ENCODE results near the gene FILIP1.

Gene FILIP1, protein sequence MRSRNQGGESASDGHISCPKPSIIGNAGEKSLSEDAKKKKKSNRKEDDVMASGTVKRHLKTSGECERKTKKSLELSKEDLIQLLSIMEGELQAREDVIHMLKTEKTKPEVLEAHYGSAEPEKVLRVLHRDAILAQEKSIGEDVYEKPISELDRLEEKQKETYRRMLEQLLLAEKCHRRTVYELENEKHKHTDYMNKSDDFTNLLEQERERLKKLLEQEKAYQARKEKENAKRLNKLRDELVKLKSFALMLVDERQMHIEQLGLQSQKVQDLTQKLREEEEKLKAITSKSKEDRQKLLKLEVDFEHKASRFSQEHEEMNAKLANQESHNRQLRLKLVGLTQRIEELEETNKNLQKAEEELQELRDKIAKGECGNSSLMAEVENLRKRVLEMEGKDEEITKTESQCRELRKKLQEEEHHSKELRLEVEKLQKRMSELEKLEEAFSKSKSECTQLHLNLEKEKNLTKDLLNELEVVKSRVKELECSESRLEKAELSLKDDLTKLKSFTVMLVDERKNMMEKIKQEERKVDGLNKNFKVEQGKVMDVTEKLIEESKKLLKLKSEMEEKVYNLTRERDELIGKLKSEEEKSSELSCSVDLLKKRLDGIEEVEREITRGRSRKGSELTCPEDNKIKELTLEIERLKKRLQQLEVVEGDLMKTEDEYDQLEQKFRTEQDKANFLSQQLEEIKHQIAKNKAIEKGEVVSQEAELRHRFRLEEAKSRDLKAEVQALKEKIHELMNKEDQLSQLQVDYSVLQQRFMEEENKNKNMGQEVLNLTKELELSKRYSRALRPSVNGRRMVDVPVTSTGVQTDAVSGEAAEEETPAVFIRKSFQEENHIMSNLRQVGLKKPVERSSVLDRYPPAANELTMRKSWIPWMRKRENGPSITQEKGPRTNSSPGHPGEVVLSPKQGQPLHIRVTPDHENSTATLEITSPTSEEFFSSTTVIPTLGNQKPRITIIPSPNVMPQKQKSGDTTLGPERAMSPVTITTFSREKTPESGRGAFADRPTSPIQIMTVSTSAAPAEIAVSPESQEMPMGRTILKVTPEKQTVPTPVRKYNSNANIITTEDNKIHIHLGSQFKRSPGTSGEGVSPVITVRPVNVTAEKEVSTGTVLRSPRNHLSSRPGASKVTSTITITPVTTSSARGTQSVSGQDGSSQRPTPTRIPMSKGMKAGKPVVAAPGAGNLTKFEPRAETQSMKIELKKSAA (N-terminal part only)

GRCh38 chr6:75493400-75494064 is at the start of gene FILIP1:
TSS of gene FILIP1 (minus strand) at chr6:75493800. CDS start at chr6:75414972, 78,828 bp downstream.
- Histone ChIP-seq H3K36me3 (ENCODE audit: insufficient read depth, low read length) (no peaks in the 10 kb centered on the region), H2AFZ (ENCODE audit: low read depth, low read length) (no peak within 1 kb of the TSS), H4K20me1 (ENCODE audit: insufficient read depth, low read length) (no peaks in the 10 kb centered on the region), H3K27me3 (ENCODE audit: insufficient read depth, low read length, poor library complexity) (peaks cover 20% of the 10 kb centered on the region), H3K79me2 (ENCODE audit: insufficient read depth, low read length) (no peaks in the 10 kb centered on the region), H3K4me2 (ENCODE audit: insufficient read depth, low read length) (no peak within 1 kb of the TSS), H3K4me1 (ENCODE audit: insufficient read depth, low read length) (no peaks in the 10 kb centered on the region), H3K4me3 (ENCODE audit: low read depth in 1 of 2, low read length in 2 of 2) (no peak within 1 kb of the TSS), H3K9ac (ENCODE audit: low read depth, low read length) (no peak within 1 kb of the TSS), H3K27ac (ENCODE audit: low read length) (no peak within 1 kb of the TSS), H3K9me3 (ENCODE audit: insufficient read depth, low read length, severe bottlenecking) (no peaks in the 10 kb centered on the region)
- DNase-seq (no peak), ATAC-seq (ENCODE audit: insufficient read depth, low read depth) (no peak)
- TF ChIP-seq CTCF (IDR thresholded peaks at IDR 0.05; ENCODE audit: borderline replicate concordance, extremely low read depth, low read length, poor library complexity, severe bottlenecking) = no peak
- TF ChIP-seq EZH2 (IDR thresholded peaks at IDR 0.05; ENCODE audit: borderline replicate concordance, low read depth, low read length, severe bottlenecking) = no peak

- no peak overlapping the region for H3K4me3 ChIP-seq (ENCODE audit: low read depth in 1 of 2, low read length in 2 of 2)
- no peak overlapping the region for H3K9ac ChIP-seq (ENCODE audit: low read depth, low read length)
- H3K79me2 ChIP-seq (ENCODE audit: insufficient read depth, low read length) = no peaks in the 10 kb centered on the region
- no peaks in the 10 kb centered on the region for H4K20me1 ChIP-seq (ENCODE audit: insufficient read depth, low read length)
- H3K4me1 ChIP-seq (ENCODE audit: insufficient read depth, low read length) = no peaks in the 10 kb centered on the region
- DNase-seq (no peak), ATAC-seq (ENCODE audit: insufficient read depth, low read depth) (no peak)
- no peak overlapping the region for H2AFZ ChIP-seq (ENCODE audit: low read depth, low read length)
- H3K9me3 ChIP-seq (ENCODE audit: insufficient read depth, low read length, severe bottlenecking) = no peaks in the 10 kb centered on the region
- H3K36me3 ChIP-seq (ENCODE audit: insufficient read depth, low read length) = no peaks in the 10 kb centered on the region
- H3K27me3 ChIP-seq (ENCODE audit: insufficient read depth, low read length, poor library complexity) = no peaks in the 10 kb centered on the region
- H3K27ac ChIP-seq (ENCODE audit: low read length) = no peak overlapping the region
- no peak for TF ChIP-seq CTCF (IDR thresholded peaks at IDR 0.05; ENCODE audit: borderline replicate concordance, extremely low read depth, low read length, poor library complexity, severe bottlenecking)
- TF ChIP-seq EZH2 (IDR thresholded peaks at IDR 0.05; ENCODE audit: borderline replicate concordance, low read depth, low read length, severe bottlenecking) = no peak
- H3K4me2 ChIP-seq (ENCODE audit: insufficient read depth, low read length) = no peak overlapping the region
These were observed 49.7 kb upstream of the FILIP1 start for GRCh38 chr6:75543311-75543710.

- DNase-seq (no peak), ATAC-seq (ENCODE audit: insufficient read depth, low read depth) (no peak)
- Histone ChIP-seq H4K20me1 (ENCODE audit: insufficient read depth, low read length) (no peaks in the 10 kb centered on the region), H3K4me3 (ENCODE audit: low read depth in 1 of 2, low read length in 2 of 2) (no peak overlapping the region), H3K27ac (ENCODE audit: low read length) (no peak overlapping the region), H3K36me3 (ENCODE audit: insufficient read depth, low read length) (no peaks in the 10 kb centered on the region), H2AFZ (ENCODE audit: low read depth, low read length) (no peak overlapping the region), H3K79me2 (ENCODE audit: insufficient read depth, low read length) (no peaks in the 10 kb centered on the region), H3K9me3 (ENCODE audit: insufficient read depth, low read length, severe bottlenecking) (no peaks in the 10 kb centered on the region), H3K9ac (ENCODE audit: low read depth, low read length) (no peak overlapping the region), H3K4me2 (ENCODE audit: insufficient read depth, low read length) (no peak overlapping the region), H3K4me1 (ENCODE audit: insufficient read depth, low read length) (no peaks in the 10 kb centered on the region), H3K27me3 (ENCODE audit: insufficient read depth, low read length, poor library complexity) (no peaks in the 10 kb centered on the region)
- TF ChIP-seq CTCF (IDR thresholded peaks at IDR 0.05; ENCODE audit: borderline replicate concordance, extremely low read depth, low read length, poor library complexity, severe bottlenecking) (no peak), EZH2 (IDR thresholded peaks at IDR 0.05; ENCODE audit: borderline replicate concordance, low read depth, low read length, severe bottlenecking) (no peak)
These were observed 45.5 kb upstream of the FILIP1 start for GRCh38 chr6:75539136-75539535.

Measured in DND-41 (cell line).